NB4 (cell line): ENCODE data around the gene DHRS3.

Experiments used
- CTCF ChIP-seq: IDR thresholded peaks from one replicate; pipeline ENCODE4 v1.5.1; 2012; ENCODE audit warnings: low read depth, low read length
- MYC ChIP-seq: IDR thresholded peaks from 2 replicates; pipeline ENCODE4 v1.6.1; 2011; ENCODE audit warnings: low read depth, low read length
- POLR2A ChIP-seq: IDR thresholded peaks from 2 replicates; pipeline ENCODE4 v1.6.1; 2011; ENCODE audit warnings: mild to moderate bottlenecking; ENCODE audit not compliant: insufficient read length; ENCODE audit errors: extremely low read depth

- no peak for TF ChIP-seq CTCF
- no peak for TF ChIP-seq POLR2A
- TF ChIP-seq MYC, result no peak
Measured at GRCh38 chr1:12592496-12592895, 25.5 kb downstream of the DHRS3 start.
